Gastrocnemius medialis (tissue), 4 donors: ENCODE measurements around the gene RBM17. TPM values are rescaled to one million over a fixed set of nuclear protein-coding genes. Genes with fewer than 3 reads are reported as not detected.

Experiments used
- ATAC-seq, 2 donors: fragments of 150-250 bp; one replicate each; pipeline ENCODE4 v1.9.1; 2016
- DNase-seq, 2 donors: peaks; one replicate each; pipeline ENCODE4 v3.0.0-alpha.2; 2019
- H3K27ac ChIP-seq, 4 donors: fragments of 200-600 bp; sonication (generic); 1 replicate in 1 of 4; 2 replicates in 3 of 4; pipeline ENCODE4 v1.5.1; 2016 to 2018; ENCODE audit warnings: mild to moderate bottlenecking in 2 of 4, moderate library complexity in 1 of 4
- H3K27me3 ChIP-seq, 3 donors: fragments of 200-600 bp; sonication (generic) in 2 of 3; 1 replicate in 1 of 3; 2 replicates in 2 of 3; pipeline versions ENCODE4 v1.5.1 to v1.6.0; 2016 to 2019; ENCODE audit warnings: mild to moderate bottlenecking in 1 of 3, moderate library complexity in 1 of 3
- H3K36me3 ChIP-seq, 2 donors: fragments of 200-600 bp; sonication (generic) in 1 of 2; one replicate each; pipeline ENCODE4 v1.5.1; 2017 to 2018
- H3K4me1 ChIP-seq, 2 donors: fragments of 200-600 bp; sonication (generic) in 1 of 2; one replicate each; pipeline ENCODE4 v1.5.1; 2016 to 2017; ENCODE audit warnings: mild to moderate bottlenecking in 2 of 2
- H3K4me3 ChIP-seq, 4 donors: fragments of 200-600 bp; sonication (generic) in 3 of 4; 1 replicate in 1 of 4; 2 replicates in 3 of 4; pipeline ENCODE4 v1.5.1; 2016 to 2019; ENCODE audit warnings: mild to moderate bottlenecking in 2 of 4
- H3K9me3 ChIP-seq, 3 donors: fragments of 200-600 bp; sonication (generic) in 2 of 3; 1 replicate in 1 of 3; 2 replicates in 2 of 3; pipeline ENCODE4 v1.5.1; 2016 to 2019
- POLR2A ChIP-seq, 2 donors: fragments of 450-650 bp; IDR thresholded peaks; one replicate each; pipeline ENCODE4 v1.6.1; 2017; ENCODE audit warnings: antibody characterized with exemption in 2 of 2, mild to moderate bottlenecking in 2 of 2, moderate library complexity in 2 of 2
- in situ Hi-C, 4 donors: fragments of 200-750 bp; cut with MboI; loops; one replicate each; pipeline versions ENCODE4 v1.15.0 to v1.8.0; 2017; ENCODE audit warnings: low sequenced_read_pairs in 4 of 4
- intact Hi-C: fragments of 100-400 bp; cut with DNase I; formaldehyde crosslinking; loops from one replicate; pipeline ENCODE4 v1.15.1; 2023; ENCODE audit warnings: low total_unique reads
- total RNA-seq, 4 donors: library from RNA; depleted of rRNA; stranded (reverse); fragments of >200 nt; gene quantifications; one replicate each; pipeline versions ENCODE4 v1.1.0 to v1.2.3, GENCODE V29; 2016
- TF ChIP-seq, protein P1 (sequence below), 5 experiments: fragments of 450-650 bp in 3 of 5; fragments of 200-600 bp in 2 of 5; sonication (generic) in 2 of 5; IDR thresholded peaks in 4 of 5; conservative IDR thresholded peaks in 1 of 5; 1 replicate in 4 of 5; 2 replicates in 1 of 5; pipeline ENCODE4 v1.5.1; 2016 to 2019; ENCODE audit warnings: antibody characterized with exemption in 5 of 5, mild to moderate bottlenecking in 3 of 5, moderate library complexity in 3 of 5

The RBM17 gene
- total RNA-seq, 4 donors from 2014 or later, result 53.2 to 67.4 (median 60.1) TPM

DNA sequence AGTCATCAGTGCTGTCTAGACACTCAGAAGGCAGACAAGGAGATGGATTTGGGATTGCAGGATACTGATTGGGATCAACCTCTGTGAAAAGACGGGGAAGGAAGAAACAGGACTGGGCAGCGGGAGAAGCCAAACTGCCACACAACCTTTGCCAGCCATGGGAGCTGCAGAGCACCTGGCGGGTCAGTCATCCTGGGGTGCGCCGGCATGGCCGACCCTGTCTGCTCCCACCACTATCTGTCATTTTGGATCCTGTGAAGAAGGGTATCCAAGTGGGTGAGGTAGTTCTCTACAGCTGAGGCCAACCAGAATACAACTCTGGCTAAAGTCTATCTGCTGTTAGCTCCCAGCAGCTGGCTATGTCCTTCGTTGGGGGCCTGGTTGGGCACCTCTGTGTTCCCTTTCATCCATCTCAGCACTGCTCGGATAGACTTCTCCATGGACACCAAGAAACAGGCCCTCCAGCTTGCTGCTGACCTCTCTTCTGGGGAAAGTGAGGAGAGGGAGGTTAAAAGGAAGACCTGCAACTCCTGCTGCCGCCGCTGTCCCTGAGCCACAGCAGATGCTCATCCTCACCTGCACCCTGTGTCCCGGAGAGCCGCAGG is 11.7 kb upstream of the RBM17 start:
- no peaks in the 10 kb centered on the region for H3K36me3 ChIP-seq
- H3K4me1 ChIP-seq, result no peaks in the 10 kb centered on the region
- no peaks in the 10 kb centered on the region for H3K9me3 ChIP-seq
- peaks cover 0 to 3% (median 0%) of the 10 kb centered on the region in 3 donors for H3K27me3 ChIP-seq
- ATAC-seq (no peak), DNase-seq (no peak)
- no peak overlapping the region for H3K4me3 ChIP-seq
- intact Hi-C loops (no loop called here), in situ Hi-C loops (no loop called here)
- no peak overlapping the region for H3K27ac ChIP-seq
- no peak for TF ChIP-seq POLR2A (IDR thresholded peaks at IDR 0.05)
- TF ChIP-seq, protein P1, sequence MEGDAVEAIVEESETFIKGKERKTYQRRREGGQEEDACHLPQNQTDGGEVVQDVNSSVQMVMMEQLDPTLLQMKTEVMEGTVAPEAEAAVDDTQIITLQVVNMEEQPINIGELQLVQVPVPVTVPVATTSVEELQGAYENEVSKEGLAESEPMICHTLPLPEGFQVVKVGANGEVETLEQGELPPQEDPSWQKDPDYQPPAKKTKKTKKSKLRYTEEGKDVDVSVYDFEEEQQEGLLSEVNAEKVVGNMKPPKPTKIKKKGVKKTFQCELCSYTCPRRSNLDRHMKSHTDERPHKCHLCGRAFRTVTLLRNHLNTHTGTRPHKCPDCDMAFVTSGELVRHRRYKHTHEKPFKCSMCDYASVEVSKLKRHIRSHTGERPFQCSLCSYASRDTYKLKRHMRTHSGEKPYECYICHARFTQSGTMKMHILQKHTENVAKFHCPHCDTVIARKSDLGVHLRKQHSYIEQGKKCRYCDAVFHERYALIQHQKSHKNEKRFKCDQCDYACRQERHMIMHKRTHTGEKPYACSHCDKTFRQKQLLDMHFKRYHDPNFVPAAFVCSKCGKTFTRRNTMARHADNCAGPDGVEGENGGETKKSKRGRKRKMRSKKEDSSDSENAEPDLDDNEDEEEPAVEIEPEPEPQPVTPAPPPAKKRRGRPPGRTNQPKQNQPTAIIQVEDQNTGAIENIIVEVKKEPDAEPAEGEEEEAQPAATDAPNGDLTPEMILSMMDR (IDR thresholded peaks at IDR 0.05 in 4 of 5, conservative IDR thresholded peaks at IDR 0.05 in 1 of 5), result no peak

DNA sequence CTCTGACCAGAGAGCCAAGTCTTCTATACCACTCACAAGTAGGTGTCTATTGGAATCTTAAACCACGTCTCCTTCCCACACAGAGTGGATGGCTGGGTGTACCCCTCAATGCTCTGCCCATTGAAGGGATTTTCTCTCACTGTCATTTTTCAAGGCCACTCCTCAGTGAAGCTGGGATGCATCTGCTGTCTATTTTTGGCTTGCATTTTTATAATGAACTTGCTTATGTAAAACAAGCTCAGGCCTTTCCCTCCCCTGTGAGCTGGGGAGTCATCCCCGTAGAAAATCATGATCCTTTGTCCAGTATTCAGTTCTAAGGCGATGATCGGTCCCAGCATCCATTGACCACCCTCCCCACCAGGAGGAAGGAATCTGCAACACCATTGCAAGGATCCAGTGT is 9.8 kb upstream of the RBM17 start:
- Histone ChIP-seq H3K4me1 (peaks cover 4 to 9% of the 10 kb centered on the region in 2 donors), H3K36me3 (no peaks in the 10 kb centered on the region), H3K4me3 (no peak overlapping the region), H3K27me3 (peaks cover 5 to 16% (median 7%) of the 10 kb centered on the region in 3 donors), H3K27ac (no peak overlapping the region), H3K9me3 (no peaks in the 10 kb centered on the region)
- DNase-seq (no peak), ATAC-seq (no peak)
- intact Hi-C loops (no loop called here), in situ Hi-C loops (no loop called here)
- TF ChIP-seq, protein P1 (IDR thresholded peaks at IDR 0.05 in 4 of 5, conservative IDR thresholded peaks at IDR 0.05 in 1 of 5), result no peak
- no peak for TF ChIP-seq POLR2A (IDR thresholded peaks at IDR 0.05)

DNA sequence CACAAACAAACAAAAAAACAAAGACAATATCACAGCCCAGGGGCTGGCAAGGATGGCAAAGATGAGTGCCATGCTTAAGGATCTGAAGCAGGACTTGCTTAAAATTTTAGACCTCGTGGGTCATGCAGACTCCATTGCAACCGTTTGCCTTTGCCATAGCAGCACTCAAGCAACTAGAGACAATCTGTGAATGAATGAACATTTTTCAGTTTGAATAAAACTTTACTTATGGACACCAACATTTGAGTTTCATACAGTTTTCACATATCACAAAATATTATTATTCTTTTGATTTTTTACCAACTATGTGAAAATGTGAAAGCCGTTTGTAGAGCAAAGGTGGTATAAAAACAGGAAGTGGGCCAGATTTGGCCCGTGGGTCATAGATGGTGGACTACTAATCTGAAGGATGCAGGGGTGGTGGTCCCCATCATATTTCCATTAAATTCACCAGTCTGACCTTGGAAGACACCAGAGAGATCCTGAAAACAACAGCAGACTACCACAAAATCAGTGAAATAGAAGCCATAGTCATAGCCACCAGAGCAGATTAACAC is 8.3 kb upstream of the RBM17 start:
- TF ChIP-seq, protein P1 (IDR thresholded peaks at IDR 0.05 in 4 of 5, conservative IDR thresholded peaks at IDR 0.05 in 1 of 5), result no peak
- TF ChIP-seq POLR2A (IDR thresholded peaks at IDR 0.05), result no peak
- in situ Hi-C loops, result loop anchor here in 1 of 4 donors (10.0 kb wide), 1 partner anchor 66 kb away; no protein-coding TSS in a partner anchor

DNA sequence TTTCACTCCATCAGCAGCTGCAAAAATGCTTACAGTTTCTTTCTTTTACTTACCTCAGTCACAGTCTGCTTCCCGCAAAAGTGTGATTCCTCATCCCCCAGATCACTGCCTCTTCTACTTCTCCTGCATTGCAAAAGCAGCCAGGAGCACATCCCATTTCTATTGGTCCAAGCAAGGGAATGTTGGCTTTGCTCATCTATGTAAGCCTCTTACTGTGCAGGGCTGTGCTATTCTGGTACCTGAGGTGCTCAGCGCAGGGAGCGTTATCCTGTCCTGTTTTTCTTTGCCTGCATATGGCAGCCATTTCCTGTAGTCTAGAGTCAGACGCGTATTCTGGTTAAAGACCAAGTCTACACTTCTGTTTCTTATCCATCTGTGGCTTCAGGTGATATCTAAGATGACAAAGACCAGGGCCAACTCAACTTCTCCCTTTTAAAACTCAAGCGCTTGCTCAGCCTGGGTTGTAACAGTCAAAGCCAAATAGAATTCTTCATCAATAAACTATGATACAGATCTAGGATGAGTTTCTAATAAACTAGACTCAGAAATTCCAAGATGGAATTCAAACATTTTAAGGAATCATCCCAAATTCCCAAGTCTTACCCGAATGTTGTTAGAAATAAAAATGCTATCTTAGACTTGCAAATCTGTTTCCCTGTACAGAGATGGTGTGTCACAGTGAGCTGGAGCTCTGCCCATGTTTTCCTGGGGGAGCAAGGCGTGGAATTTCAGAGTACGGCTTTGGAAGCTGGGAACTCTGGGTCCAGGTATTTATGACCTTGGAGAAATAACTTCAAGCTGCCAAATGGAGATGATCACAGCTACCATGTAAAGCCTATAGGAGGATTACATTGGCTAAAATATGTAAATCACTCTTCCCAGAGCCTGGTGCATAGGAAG is 6.1 kb upstream of the RBM17 start:
- intact Hi-C loops (no loop called here), in situ Hi-C loops (loop anchor here in 1 of 4 donors (10.0 kb wide), 1 partner anchor 68 kb away; no protein-coding TSS in a partner anchor)
- Histone ChIP-seq H3K27ac (peak overlapping the region in 3 of 4 donors; percentile 14 to 36 (median 24)), H3K36me3 (no peaks in the 10 kb centered on the region), H3K9me3 (no peaks in the 10 kb centered on the region), H3K27me3 (peaks cover 5 to 19% (median 7%) of the 10 kb centered on the region in 3 donors), H3K4me1 (peaks cover 4 to 17% of the 10 kb centered on the region in 2 donors), H3K4me3 (no peak overlapping the region)
- DNase-seq (no peak), ATAC-seq (no peak)
- TF ChIP-seq POLR2A (IDR thresholded peaks at IDR 0.05), result no peak
- TF ChIP-seq, protein P1 (IDR thresholded peaks at IDR 0.05 in 4 of 5, conservative IDR thresholded peaks at IDR 0.05 in 1 of 5), result no peak

More for the DNA sequence above, 8.3 kb upstream of the RBM17 start:
- Histone ChIP-seq H3K4me3 (no peak overlapping the region), H3K4me1 (peaks cover 4 to 9% of the 10 kb centered on the region in 2 donors), H3K27me3 (peaks cover 5 to 19% (median 7%) of the 10 kb centered on the region in 3 donors), H3K27ac (no peak overlapping the region), H3K36me3 (no peaks in the 10 kb centered on the region), H3K9me3 (no peaks in the 10 kb centered on the region)
- DNase-seq, result no peak
- intact Hi-C loops, result no loop called here
- no peak for ATAC-seq
